Astrocyte of the spinal cord (primary cell): Measurements from ENCODE around the gene APOB.

Experiments
- DNase-seq: peaks from one replicate; pipeline ENCODE4 v3.0.0; 2011; ENCODE audit warnings: low read depth, low spot score
- H3K4me3 ChIP-seq: 2 replicates; pipeline ENCODE4 v1.5.1; 2011; ENCODE audit warnings: low read depth, mild to moderate bottlenecking, low read length, moderate library complexity
- CTCF ChIP-seq: IDR thresholded peaks from 2 replicates; pipeline ENCODE4 v1.5.1; 2012; ENCODE audit warnings: low read depth, mild to moderate bottlenecking, low read length, inconsistent platforms
- in situ Hi-C: cut with HindIII; loops from 2 replicates; pipeline ENCODE4 v1.10.0; 2017; ENCODE audit warnings: low sequenced_read_pairs

APOB gene

GRCh38 chr2:21055879-21056790 lies 12.3 kb upstream of the APOB start:
- H3K4me3 ChIP-seq = no peak overlapping the region
- in situ Hi-C loops = no loop called here
- DNase-seq = no peak
- TF ChIP-seq CTCF = no peak

GRCh38 chr2:21055451-21055850 lies 11.6 kb upstream of the APOB start:
- no peak for TF ChIP-seq CTCF
- DNase-seq = no peak
- H3K4me3 ChIP-seq = no peak overlapping the region
- in situ Hi-C loops = no loop called here

GRCh38 chr2:21054011-21054410 lies 10.1 kb upstream of the APOB start:
- no peak for DNase-seq
- no peak overlapping the region for H3K4me3 ChIP-seq
- TF ChIP-seq CTCF = no peak
- in situ Hi-C loops = no loop called here

- in situ Hi-C loops = no loop called here
- no peak overlapping the region for H3K4me3 ChIP-seq
- no peak for TF ChIP-seq CTCF
- DNase-seq = no peak
These were observed 8.2 kb upstream of the APOB start for GRCh38 chr2:21052044-21052443.

- H3K4me3 ChIP-seq = no peak overlapping the region
- in situ Hi-C loops = no loop called here
- DNase-seq = no peak
- no peak for TF ChIP-seq CTCF
These were observed 6.3 kb upstream of the APOB start for GRCh38 chr2:21050164-21050563.

- no peak overlapping the region for H3K4me3 ChIP-seq
- no peak for TF ChIP-seq CTCF
- in situ Hi-C loops = no loop called here
- no peak for DNase-seq
These were observed 3.5 kb upstream of the APOB start for GRCh38 chr2:21047141-21048009.
